Nephron (organoid): Measurements from ENCODE around the gene NEGR1.

Experiments
- H3K27ac Mint-ChIP-seq, 3 experiments: 2 replicates each; pipeline ENCODE4 v1.8.0; 2020; ENCODE audit warnings: mixed read lengths in 3 of 3, mild to moderate bottlenecking in 2 of 3, moderate library complexity in 1 of 3
- H3K27me3 Mint-ChIP-seq: 2 replicates; pipeline ENCODE4 v1.8.0; 2021; ENCODE audit warnings: low read depth, mild to moderate bottlenecking, moderate library complexity, mixed read lengths
- H3K36me3 Mint-ChIP-seq: 2 replicates; pipeline ENCODE4 v1.8.0; 2020; ENCODE audit warnings: low read depth, mixed read lengths
- H3K4me1 Mint-ChIP-seq: 2 replicates; pipeline ENCODE4 v1.8.0; 2020; ENCODE audit warnings: mixed read lengths
- H3K4me3 Mint-ChIP-seq, 3 experiments: 2 replicates each; pipeline ENCODE4 v1.8.0; 2020; ENCODE audit warnings: mild to moderate bottlenecking in 3 of 3, mixed read lengths in 3 of 3, moderate library complexity in 2 of 3
- H3K9me3 Mint-ChIP-seq: 2 replicates; pipeline ENCODE4 v1.8.0; 2020; ENCODE audit warnings: mixed read lengths
- TF ChIP-seq, protein P1 (sequence below), 3 experiments: fragments of 200-600 bp; sonication (generic); IDR thresholded peaks; one replicate each; pipeline ENCODE4 v1.5.0; 2021; ENCODE audit warnings: antibody characterized with exemption in 3 of 3; ENCODE audit not compliant: unreplicated experiment in 3 of 3

NEGR1 gene

DNA sequence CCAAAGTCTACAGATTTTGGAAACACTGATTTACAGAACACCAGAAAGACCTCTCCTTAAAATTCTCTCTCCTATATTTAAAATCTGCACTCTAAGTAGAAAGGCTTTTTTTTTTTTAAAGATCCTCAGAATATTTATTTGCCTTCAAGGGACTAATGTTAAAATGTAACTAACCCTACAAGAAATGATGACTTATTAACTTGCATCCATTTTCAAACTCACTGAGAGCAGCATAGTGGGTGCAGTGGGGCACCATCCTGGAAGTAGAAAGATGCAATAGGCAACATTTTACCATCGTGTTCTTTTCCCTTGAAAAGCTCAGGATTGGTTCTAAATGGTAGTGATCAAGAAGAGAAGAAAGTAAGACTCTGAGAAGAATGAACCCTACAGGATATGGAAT lies 498.1 kb downstream of the NEGR1 start:
- Mint-ChIP-seq H3K27me3 (no peaks in the 10 kb centered on the region), H3K36me3 (no peaks in the 10 kb centered on the region), H3K9me3 (no peaks in the 10 kb centered on the region), H3K27ac (peak overlapping the region; percentile 69 to 96 (median 87)), H3K4me3 (peak overlapping the region in 1 of 3 experiments; percentile 24), H3K4me1 (peaks cover 22% of the 10 kb centered on the region)
- TF ChIP-seq, protein P1, sequence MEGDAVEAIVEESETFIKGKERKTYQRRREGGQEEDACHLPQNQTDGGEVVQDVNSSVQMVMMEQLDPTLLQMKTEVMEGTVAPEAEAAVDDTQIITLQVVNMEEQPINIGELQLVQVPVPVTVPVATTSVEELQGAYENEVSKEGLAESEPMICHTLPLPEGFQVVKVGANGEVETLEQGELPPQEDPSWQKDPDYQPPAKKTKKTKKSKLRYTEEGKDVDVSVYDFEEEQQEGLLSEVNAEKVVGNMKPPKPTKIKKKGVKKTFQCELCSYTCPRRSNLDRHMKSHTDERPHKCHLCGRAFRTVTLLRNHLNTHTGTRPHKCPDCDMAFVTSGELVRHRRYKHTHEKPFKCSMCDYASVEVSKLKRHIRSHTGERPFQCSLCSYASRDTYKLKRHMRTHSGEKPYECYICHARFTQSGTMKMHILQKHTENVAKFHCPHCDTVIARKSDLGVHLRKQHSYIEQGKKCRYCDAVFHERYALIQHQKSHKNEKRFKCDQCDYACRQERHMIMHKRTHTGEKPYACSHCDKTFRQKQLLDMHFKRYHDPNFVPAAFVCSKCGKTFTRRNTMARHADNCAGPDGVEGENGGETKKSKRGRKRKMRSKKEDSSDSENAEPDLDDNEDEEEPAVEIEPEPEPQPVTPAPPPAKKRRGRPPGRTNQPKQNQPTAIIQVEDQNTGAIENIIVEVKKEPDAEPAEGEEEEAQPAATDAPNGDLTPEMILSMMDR (IDR thresholded peaks at IDR 0.05; ENCODE audit: unreplicated experiment in 3 of 3): no peak

DNA sequence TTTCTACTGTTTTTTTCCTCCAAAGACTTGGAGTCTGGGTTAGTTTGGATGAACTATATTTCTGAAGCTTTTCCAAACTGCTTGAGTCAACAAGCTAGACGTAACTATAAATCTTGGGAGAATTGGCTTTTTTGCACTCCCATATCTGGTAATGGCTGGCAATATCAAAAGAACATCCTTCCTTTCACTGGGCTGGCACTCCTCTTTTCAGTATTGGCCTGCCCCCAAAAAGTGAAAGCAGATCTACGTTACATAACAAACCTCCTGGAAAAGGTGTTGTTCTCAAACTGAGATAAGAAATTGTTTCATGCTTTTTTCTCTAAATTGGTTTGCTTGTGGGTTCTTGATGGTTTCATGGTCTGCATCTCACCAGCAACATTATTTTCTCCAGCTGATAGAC lies 499.3 kb downstream of the NEGR1 start:
- Mint-ChIP-seq H3K4me1 (peaks cover 22% of the 10 kb centered on the region), H3K27me3 (no peaks in the 10 kb centered on the region), H3K27ac (peak overlapping the region; percentile 69 to 96 (median 87)), H3K4me3 (no peak overlapping the region), H3K36me3 (no peaks in the 10 kb centered on the region), H3K9me3 (no peaks in the 10 kb centered on the region)
- TF ChIP-seq, protein P1 (IDR thresholded peaks at IDR 0.05; ENCODE audit: unreplicated experiment in 3 of 3): no peak

DNA sequence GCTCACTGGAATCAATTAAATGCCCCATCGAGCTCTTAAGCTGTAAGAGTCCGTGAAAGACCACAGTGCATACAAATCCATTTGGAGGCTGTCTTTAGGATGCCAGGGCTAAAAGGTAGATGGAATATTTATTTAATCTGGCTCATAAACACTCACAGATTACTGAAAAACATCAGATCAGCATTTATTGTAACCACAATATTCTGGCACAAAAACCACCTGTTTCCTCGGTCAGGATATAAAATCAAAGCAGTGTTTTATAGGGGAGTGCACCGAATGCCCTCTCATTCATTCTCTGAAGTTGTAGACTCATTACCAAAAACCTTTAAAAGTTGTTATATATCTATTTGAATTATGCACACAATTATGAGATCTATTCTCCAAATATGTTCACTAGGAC lies 500.9 kb downstream of the NEGR1 start:
- Mint-ChIP-seq H3K27me3 (no peaks in the 10 kb centered on the region), H3K9me3 (no peaks in the 10 kb centered on the region), H3K4me3 (no peak overlapping the region), H3K36me3 (no peaks in the 10 kb centered on the region), H3K27ac (no peak overlapping the region), H3K4me1 (peaks cover 22% of the 10 kb centered on the region)
- TF ChIP-seq, protein P1 (IDR thresholded peaks at IDR 0.05; ENCODE audit: unreplicated experiment in 3 of 3): no peak

DNA sequence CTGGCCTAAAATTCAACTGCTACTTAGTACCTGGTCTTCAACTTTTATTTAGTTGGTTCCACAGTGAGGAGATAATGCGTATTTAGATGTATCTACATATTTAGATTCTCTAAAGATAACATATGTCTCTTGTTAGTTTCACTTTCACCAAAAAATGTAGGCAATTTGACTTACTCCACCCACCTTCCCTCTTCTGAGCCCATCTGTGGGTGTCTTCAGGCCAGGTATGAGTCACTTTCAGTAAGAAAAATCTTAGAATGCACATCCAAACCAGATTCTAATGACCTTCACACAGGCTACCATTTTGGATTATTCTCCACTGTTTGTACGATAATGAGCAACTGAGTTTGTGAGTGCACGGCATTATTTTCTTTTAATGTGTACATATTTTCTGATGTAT lies 501.7 kb downstream of the NEGR1 start:
- no peak overlapping the region for H3K27ac Mint-ChIP-seq
- no peaks in the 10 kb centered on the region for H3K27me3 Mint-ChIP-seq
- TF ChIP-seq, protein P1 (IDR thresholded peaks at IDR 0.05; ENCODE audit: unreplicated experiment in 3 of 3): no peak
- H3K9me3 Mint-ChIP-seq: no peaks in the 10 kb centered on the region
- no peaks in the 10 kb centered on the region for H3K36me3 Mint-ChIP-seq
- H3K4me1 Mint-ChIP-seq: peaks cover 20% of the 10 kb centered on the region
- no peak overlapping the region for H3K4me3 Mint-ChIP-seq

DNA sequence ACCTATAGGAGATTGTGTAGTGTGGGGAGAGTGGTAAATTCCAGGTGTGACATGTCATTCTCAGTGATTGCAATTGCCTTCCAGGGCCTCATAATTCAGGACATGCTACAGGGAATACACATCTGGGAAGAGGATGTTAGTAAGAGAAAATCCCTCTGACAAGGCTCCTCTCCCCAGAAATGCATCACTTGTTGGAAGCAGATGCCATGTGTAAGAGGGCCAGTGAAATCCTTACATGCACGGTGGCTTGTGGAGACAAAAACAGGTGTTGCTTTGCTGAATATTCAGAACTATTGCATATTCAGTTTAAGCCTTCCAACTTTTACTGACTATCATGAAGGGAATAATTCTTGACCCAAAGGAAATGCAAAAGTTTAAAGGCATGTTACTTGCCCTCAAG lies 503.4 kb downstream of the NEGR1 start:
- TF ChIP-seq, protein P1 (IDR thresholded peaks at IDR 0.05; ENCODE audit: unreplicated experiment in 3 of 3): no peak
- Mint-ChIP-seq H3K4me3 (no peak overlapping the region), H3K9me3 (no peaks in the 10 kb centered on the region), H3K4me1 (peaks cover 5% of the 10 kb centered on the region), H3K27ac (no peak overlapping the region), H3K27me3 (no peaks in the 10 kb centered on the region), H3K36me3 (no peaks in the 10 kb centered on the region)

DNA sequence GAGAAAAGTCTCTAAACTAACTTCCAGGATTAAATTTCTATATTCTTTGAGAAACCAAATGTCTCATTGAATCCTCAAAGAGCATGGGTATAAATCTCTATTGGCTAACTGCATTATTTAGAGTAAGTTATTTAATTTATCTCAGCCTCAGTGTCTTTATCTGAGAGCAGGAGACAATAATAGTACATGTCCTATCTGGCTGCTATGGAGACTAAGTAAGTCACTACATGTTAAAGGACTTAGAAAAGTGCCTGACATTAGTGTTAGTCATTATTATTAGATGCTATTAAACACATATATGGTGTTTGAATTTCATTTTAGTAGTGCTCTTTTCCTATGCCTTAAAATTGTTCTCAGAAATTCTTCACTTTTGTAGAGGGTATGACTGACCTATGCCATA lies 505.2 kb downstream of the NEGR1 start:
- no peaks in the 10 kb centered on the region for H3K36me3 Mint-ChIP-seq
- no peaks in the 10 kb centered on the region for H3K9me3 Mint-ChIP-seq
- H3K27ac Mint-ChIP-seq: no peak overlapping the region
- TF ChIP-seq, protein P1 (IDR thresholded peaks at IDR 0.05; ENCODE audit: unreplicated experiment in 3 of 3): no peak
- no peak overlapping the region for H3K4me3 Mint-ChIP-seq
- peaks cover 1% of the 10 kb centered on the region for H3K27me3 Mint-ChIP-seq
- H3K4me1 Mint-ChIP-seq: no peaks in the 10 kb centered on the region
